Measurements from ENCODE around the gene OCRL. TPM values are rescaled to one million over a fixed set of nuclear protein-coding genes. Genes with fewer than 3 reads are reported as not detected.

OCRL gene
- total and polyA plus RNA-seq, 2 of the 4 experiments (the other 2 are of a cell fraction) = 19.4 to 20.6 TPM

GRCh38 chrX:129574214-129574613, 34.2 kb downstream of the OCRL start:
- no peak for TF ChIP-seq FOS (IDR thresholded peaks at IDR 0.05; ENCODE audit: low read depth, low read length)
- TF ChIP-seq NFE2L2 (IDR thresholded peaks at IDR 0.05; ENCODE audit: low read depth, low read length) = no peak
- no peak for TF ChIP-seq MAZ (IDR thresholded peaks at IDR 0.05; ENCODE audit: borderline replicate concordance, low read depth, low read length)
- TF ChIP-seq MXI1 (IDR thresholded peaks at IDR 0.05; ENCODE audit: borderline replicate concordance, low read depth, low read length) = no peak
- TF ChIP-seq MAFK (IDR thresholded peaks at IDR 0.05; ENCODE audit: low read depth, low read length) = peak; percentile 64
- TF ChIP-seq, protein P1, sequence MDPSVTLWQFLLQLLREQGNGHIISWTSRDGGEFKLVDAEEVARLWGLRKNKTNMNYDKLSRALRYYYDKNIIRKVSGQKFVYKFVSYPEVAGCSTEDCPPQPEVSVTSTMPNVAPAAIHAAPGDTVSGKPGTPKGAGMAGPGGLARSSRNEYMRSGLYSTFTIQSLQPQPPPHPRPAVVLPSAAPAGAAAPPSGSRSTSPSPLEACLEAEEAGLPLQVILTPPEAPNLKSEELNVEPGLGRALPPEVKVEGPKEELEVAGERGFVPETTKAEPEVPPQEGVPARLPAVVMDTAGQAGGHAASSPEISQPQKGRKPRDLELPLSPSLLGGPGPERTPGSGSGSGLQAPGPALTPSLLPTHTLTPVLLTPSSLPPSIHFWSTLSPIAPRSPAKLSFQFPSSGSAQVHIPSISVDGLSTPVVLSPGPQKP (IDR thresholded peaks at IDR 0.05; ENCODE audit: borderline replicate concordance, low read depth, low read length) = no peak
- dilution Hi-C loops (cut with HindIII; ENCODE audit: low sequenced_read_pairs, unreplicated experiment) = no loop called here
- H3K9ac ChIP-seq (ENCODE audit: low read depth, low read length) = no peak overlapping the region
- H3K4me1 ChIP-seq (ENCODE audit: control insufficient read depth, insufficient read depth, low read length) = no peaks in the 10 kb centered on the region
- H3K18ac ChIP-seq (ENCODE audit: low read depth, low read length) = no peak overlapping the region
- H3K9me3 ChIP-seq (ENCODE audit: control insufficient read depth, insufficient read depth, low read length) = no peaks in the 10 kb centered on the region
- H3K4me2 ChIP-seq (ENCODE audit: low read depth, low read length) = no peak overlapping the region
- H4K91ac ChIP-seq (ENCODE audit: insufficient read depth, low read depth, low read length) = no peak overlapping the region
- no peak overlapping the region for H3K56ac ChIP-seq (ENCODE audit: extremely low read depth, insufficient read depth, low read length)
- DNase-seq (no peak), ATAC-seq (ENCODE audit: low read depth) (no peak)
- H2BK120ac ChIP-seq (ENCODE audit: low read depth, low read length) = no peak overlapping the region
- H3K4ac ChIP-seq (ENCODE audit: low read depth, low read length) = no peak overlapping the region
- H3K9me1 ChIP-seq (ENCODE audit: insufficient read depth, low read length) = no peaks in the 10 kb centered on the region
- BruUV-seq (replicated peaks) = no TSS peak
- intact Hi-C loops (cut with micrococcal nuclease) = no loop called here
- H4K5ac ChIP-seq (ENCODE audit: low read depth, low read length) = no peak overlapping the region
- no peak overlapping the region for H2AK5ac ChIP-seq (ENCODE audit: low read depth, low read length)
- H4K8ac ChIP-seq (ENCODE audit: low read depth in 2 of 2, low read length in 2 of 2) = no peak overlapping the region
- H2AK9ac ChIP-seq (replicated peaks; ENCODE audit: low read depth, low read length, poor library complexity) = no peak overlapping the region
- H4K20me1 ChIP-seq (ENCODE audit: insufficient read depth, low read length) = no peaks in the 10 kb centered on the region
- no peaks in the 10 kb centered on the region; a peak in 1 of 4 replicates for H3K79me1 ChIP-seq (ENCODE audit: low read depth in 1 of 2, low read length in 2 of 2)
- no peak overlapping the region for H3K14ac ChIP-seq (replicated peaks; ENCODE audit: low read depth, low read length)
- H3K27me3 ChIP-seq (ENCODE audit: control insufficient read depth, insufficient read depth, low read length) = no peaks in the 10 kb centered on the region; the same call in 1 of the 2 replicates
- no peak overlapping the region for H2AFZ ChIP-seq (replicated peaks; ENCODE audit: low read length, poor library complexity)
- POLR2A ChIA-PET (ENCODE audit: unreplicated experiment) = no interaction called here
- no peak overlapping the region for H3K27ac ChIP-seq (ENCODE audit: insufficient read depth, low read length)
- no peak overlapping the region for H2BK15ac ChIP-seq (ENCODE audit: low read depth, low read length)
- no peak overlapping the region for H3K23ac ChIP-seq (ENCODE audit: low read depth, low read length)
- H3K4me3 ChIP-seq (ENCODE audit: insufficient read depth, low read depth, low read length) = no peak overlapping the region
- H3K36me3 ChIP-seq (ENCODE audit: control insufficient read depth, insufficient read depth, low read length) = peaks cover 5% of the 10 kb centered on the region; the same call in 1 of the 2 replicates
- CTCF ChIA-PET = interaction anchor here (1.0 kb wide), 1 partner anchor 30 kb away, joined by 3 read pairs; no protein-coding TSS in a partner anchor
- in situ Hi-C loops (cut with MboI; ENCODE audit: low sequenced_read_pairs) = no loop called here
- no peak overlapping the region for H2BK20ac ChIP-seq (ENCODE audit: low read depth, low read length)
- no peak overlapping the region for H2BK5ac ChIP-seq (ENCODE audit: low read depth, low read length, poor library complexity, severe bottlenecking)
- no CpG with 5 or more reads among the region's 2 CpGs for whole genome bisulfite sequencing, 2 experiments (ENCODE audit: extremely low coverage in 2 of 2, insufficient read length in 1 of 2)

Data from IMR-90 (cell line).